Measurements from ENCODE around the gene KIRREL3.

- TF ChIP-seq CTCF (IDR thresholded peaks at IDR 0.05), result no peak
- TF ChIP-seq POLR2A (IDR thresholded peaks at IDR 0.05), result no peak
These were observed 439.2 kb downstream of the KIRREL3 start for GRCh38 chr11:126561327-126561893.

All from testis (tissue), 2 donors.